ENCODE measurements around the gene USP7.
"Not testable (repeated sequence)": the region's sequence is repeated elsewhere in the genome, so short reads cannot be mapped to it uniquely, and the experiment has no call there.

USP7 gene

DNA sequence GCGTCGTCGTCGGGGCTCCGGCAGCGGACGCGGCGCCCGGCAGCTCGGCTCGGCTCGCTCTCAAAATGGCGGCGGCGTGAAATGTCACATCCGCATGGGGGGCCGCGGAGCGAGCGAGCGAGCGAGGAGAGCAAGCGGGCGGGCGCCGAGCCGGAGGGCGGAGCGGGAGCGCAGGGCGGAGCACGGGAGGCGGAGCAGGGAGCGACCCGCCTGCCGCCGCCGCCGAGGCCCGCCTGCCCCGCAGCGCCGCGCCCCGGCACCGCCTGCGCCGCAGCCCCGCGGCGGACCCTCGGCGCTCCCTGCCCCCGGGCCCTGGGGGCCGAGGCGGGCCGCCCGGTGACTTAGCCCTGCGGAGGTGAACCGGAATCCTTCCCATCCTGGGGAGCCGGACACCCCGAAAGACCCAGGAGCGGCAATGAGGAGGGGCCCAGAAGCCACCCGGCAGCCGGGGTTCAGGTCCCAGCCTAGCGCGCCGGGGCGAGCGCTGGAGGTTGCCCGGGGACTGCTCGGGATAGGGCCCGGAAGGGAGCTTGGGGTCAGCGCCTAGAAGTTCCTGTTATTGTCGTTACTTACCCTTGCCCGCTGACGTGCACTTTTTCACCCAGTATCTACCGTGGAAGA lies at the start of gene USP7:
Gene USP7 (minus strand): TSS at position 86 of the 621 bp plus-strand sequence. CDS start 621 bp downstream, outside the sequence.
- DNase-seq (ENCODE audit: low read depth), result peak; percentile 37

DNA sequence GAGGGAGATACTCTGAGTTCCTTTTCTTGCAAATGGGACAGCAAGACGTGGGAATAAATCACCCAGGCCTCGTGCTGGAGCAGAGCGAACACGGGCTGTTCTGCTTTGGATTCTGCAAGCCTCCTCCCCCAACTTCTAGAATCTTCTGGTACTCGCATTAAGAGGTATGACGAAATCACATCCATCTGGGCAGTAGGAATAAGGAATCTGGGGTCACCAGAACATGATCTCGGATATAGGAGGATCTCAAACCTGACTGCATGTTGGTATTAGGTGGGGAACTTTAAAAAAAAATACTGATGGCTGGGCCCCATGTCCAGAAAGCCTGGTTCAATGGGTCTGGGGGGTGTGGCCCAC lies 49.8 kb upstream of the USP7 start:
- no peak for DNase-seq (ENCODE audit: low read depth)

DNA sequence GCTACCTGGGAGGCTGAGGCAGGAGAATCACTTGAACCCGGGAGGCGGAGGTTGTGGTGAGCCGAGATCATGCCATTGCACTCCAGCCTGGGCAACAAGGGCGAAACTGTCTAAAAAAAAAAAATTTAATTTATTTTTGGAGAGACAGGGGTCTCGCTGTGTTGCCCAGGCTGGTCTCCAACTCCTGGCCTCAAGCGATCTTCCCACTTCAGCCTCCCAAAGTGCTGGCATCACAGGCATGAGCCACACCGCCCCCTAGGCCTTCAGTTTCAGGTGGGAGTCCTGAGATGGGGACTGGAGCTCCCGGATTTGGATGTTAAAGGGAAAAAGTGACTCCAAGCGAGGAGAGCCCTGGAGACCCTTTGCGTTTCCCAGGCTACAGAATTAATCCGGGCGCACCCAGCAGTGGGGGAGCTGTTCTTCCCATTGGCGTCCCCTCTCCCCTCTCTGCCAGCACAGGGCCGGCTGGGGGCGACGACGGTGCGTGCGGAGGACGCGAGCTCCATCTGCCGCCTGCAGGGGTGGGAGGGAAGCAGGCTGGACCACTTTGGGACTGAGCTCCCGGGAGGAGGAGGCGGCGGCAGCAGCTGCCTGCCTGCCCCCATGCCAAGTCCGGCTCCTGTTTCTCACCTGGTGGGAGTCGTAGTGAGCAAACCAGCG lies 49.3 kb upstream of the USP7 start:
- DNase-seq (ENCODE audit: low read depth), result no peak

DNA sequence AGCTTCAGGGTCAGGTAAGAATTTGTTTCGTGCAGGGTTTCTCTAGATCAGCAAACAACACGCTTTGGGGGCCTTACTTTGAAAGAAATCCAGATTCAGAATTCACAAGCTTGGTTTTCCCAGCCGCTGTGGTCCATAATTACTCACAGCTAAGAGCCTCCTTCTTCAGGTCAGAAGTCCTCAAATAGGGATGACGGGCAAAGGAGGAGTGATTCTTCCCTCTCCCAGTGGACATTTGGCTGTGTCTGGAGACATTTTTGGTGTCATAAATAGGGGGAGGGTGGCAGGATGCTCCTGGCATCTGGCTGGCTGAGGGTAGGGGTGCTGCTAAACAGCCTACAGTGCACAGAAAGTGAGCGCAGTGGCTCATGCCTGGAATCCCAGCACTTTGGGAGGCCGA lies 48.6 kb upstream of the USP7 start:
- DNase-seq (ENCODE audit: low read depth), result no peak

DNA sequence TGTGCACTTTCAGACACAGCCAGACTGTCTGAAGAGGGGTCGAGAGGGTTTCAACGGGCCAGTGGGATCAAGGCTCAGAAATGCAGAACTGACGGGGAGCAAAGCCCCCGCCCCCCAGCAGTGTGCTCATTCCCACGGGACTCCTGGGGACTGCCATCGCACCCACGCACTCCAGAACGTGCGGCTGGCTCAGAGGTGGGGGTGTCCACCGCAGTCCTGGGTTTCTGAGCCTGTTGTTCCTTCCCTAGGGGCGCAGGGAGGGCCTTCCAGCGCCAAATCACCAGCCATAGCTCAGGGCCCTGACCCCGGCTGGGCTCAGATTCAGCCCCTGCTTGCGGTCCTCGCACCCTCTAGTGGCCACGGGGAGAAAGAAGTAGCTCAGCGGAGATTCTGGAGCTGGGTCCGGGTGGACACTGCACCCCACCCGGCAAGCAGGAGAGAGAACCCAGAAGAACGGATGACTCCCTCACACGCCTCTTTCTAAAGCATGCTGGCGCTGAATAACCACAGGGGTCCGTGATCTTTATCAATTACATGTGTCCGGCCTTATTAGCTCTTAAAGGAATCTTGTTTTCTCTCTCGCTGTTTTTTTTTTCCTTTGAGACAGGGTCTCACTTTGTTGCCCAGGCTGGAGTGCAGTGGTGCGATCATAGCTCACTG lies 45.0 kb upstream of the USP7 start:
- no peak for DNase-seq (ENCODE audit: low read depth)

DNA sequence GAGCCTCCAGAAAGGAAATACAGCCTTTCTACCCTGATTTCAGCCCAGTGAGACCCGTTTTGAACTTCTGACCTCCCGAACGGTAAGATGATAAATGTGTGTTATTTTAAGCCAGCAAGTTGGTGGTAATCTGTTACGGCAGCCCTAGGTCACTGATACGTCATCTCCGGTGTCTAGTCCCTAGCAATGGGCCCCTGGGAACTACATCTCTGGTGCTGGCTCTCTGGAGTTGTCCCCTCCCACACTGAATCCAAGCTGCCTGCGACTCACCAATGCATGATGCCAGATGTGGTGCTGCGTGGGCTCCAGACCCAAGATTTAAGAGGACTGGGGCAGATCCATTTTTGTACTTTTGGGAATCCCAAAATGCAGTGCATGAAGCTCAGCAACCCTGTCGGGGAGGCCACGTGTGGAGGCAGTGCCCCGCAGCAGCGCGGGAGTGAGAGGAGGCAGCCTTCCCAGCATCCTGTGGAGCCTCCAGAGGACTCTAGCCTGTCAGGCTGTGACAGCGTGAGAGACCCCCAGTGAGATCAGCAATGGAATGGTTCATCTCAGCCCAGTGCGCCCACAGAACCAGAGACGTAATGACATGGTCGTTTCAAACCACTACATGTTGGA lies 43.6 kb upstream of the USP7 start:
- DNase-seq (ENCODE audit: low read depth), result no peak

DNA sequence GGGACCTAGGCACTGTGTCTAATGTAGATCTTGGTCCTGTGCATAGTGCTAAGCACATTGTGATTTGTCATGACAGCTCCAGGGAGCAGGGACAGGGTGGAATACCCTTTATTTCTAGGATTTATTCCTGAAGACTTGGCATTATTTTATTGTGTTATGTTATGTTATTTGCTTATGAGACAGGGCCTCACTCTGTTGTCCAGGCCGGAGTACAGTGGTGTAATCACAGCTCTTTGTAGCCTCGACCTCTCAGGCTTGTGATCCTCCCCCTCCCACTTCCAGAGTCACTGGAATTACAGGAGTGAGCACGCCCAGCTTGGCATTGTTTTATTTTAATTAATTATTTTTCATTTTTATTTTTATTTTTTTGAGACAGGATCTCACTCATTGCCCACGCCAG lies 40.5 kb upstream of the USP7 start:
- DNase-seq (ENCODE audit: low read depth), result no peak

DNA sequence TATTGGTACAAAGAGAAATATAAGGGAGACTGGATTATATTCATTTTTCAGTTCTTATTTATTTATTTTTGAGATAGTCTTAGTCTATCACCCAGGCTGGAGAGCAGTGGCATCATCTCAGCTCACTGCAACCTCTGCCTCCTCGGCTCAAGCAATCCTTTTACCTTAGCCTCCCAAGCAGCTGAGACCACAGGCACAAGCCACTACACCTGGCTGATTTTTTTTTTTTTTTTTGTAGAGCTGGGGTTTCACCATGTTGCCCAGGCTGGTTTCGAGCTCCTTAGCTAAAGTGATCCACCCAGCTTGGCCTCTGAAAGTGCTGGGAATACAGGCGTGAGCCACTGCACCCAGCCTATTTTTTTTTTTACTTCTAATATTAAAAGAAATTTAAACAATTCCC lies 40.1 kb upstream of the USP7 start:
- no peak for DNase-seq (ENCODE audit: low read depth)

DNA sequence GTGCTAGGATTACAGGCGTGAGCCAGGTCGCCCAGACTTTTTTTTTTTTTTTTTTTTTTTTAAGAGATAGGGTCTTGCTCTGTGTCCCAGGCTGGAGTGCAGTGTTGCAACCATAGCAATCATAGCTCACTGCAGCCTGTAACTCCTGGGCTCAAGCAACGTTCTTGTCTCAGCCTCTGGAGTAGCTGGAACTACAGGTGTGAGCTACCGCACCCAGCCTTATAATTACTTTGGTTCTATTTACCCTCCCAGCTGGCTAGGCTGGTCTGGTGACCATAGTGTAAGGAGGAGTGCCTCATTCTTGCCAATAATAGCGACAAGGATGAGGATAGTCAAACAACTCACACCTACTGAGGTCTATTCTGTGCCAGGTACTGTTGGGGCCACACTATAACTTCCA lies 39.6 kb upstream of the USP7 start:
- DNase-seq (ENCODE audit: low read depth), result no peak

DNA sequence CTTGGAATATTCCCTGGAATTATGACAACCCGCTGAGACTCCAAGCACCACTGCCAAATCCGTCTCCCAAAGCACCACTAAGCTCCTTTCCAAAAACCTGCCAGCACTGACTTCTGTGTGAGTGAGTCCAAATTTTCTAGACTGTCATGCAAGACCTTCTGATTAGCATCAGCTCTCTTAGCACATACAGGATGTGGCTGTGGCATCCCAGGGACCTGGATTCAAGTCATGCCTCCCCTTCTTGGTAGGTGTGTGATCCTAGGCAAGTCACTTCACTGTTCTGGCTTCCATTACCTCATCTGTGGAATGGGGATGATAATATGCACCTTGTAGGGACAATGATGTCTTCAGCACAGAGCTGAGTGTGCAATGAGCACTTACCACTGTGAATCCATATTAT lies 38.3 kb upstream of the USP7 start:
- no peak for DNase-seq (ENCODE audit: low read depth)

DNA sequence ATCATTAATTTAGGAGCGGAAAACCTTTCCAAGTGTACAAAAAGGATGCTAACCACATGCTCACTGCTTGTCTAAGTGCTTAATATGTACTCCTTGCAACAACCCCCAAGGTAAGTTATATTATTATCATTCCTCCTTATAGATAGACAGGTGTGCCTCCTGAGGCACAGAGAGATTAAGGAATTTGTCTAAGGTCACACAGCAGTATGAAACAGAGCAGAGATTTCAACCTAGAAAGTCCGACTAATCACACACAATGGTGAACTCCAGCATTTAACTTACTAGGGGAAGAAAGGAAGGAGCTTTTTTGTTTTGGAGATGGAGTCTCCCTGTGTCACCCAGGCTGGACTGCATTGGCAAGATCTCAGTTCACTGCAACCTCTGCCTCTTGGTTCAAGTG lies 37.0 kb upstream of the USP7 start:
- no peak for DNase-seq (ENCODE audit: low read depth)

DNA sequence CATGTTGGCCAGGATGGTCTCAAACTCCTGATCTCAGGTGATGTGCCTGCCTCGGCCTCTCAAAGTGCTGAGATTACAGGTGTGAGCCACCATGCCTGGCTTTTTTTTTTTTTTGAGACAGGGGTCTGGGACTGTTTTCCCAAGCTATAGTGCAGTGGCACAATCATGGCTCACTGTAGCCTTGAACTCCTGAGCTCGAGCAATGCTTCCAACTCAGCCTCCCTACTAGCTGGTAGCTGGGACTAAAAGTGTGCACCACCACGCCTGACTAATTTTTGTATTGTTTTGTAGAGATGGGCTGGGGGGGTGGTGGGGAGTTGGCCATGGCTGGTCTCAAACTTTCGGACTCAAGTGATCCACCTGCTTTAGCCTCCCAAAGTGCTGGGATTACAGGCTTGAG lies 36.1 kb upstream of the USP7 start:
- DNase-seq (ENCODE audit: low read depth), result no peak

DNA sequence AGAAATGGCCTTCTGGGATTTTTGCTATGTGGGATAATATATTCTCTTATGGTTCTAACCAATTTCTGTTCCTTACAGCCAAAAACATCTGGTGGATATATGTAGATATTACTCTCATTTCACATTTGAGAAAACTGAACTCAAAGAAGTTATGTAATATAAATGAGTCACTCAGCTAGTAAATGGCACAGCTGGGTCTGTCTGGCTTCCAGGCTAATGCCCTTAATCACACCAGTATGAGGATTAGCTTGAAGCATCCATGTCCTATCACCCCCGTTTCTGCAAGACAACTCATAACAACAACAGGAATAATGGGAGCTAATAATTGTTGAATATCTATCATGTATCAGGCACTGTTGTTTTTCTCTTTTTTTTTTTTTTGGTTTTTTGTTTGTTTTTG lies 34.4 kb upstream of the USP7 start:
- DNase-seq (ENCODE audit: low read depth), result peak; percentile 35

DNA sequence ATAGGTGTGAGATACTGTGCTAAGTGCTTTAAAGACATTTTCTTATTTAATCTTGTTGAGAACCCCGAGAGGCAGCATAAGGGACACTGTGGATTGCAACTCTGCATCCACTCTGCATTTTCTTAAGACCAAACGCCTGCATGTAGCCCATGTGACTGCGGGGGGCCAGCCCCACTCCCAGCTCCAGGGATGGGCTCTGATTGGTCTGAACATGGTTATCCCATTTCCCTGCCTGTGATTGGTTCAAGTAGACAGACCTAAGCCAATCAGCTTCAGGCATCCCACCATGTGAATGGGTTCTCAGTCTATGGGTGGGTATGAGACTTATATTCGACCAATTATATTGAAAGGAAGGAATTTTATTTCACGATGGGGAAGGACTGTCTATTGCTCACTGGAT lies 33.2 kb upstream of the USP7 start:
- DNase-seq (ENCODE audit: low read depth), result no peak

DNA sequence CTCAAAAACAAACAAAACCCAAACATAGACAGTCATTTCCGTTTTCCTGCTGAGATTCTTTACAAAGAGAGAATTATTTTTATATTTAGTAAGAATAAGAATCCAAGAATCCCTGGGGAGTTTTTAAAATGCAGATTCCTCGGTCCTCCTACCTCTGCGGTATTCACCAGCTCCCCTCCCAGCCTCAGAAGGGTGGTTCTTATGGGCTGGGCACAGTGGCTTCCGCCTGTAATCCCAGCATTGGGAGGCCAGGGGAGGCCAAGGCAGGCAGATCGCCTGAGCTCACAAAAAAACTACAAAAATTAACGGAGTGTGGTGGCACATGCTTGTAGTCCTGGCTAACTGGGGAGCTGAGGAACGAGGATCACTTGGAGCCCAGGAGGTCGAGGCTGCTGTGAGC lies 26.7 kb upstream of the USP7 start:
- no peak for DNase-seq (ENCODE audit: low read depth)

DNA sequence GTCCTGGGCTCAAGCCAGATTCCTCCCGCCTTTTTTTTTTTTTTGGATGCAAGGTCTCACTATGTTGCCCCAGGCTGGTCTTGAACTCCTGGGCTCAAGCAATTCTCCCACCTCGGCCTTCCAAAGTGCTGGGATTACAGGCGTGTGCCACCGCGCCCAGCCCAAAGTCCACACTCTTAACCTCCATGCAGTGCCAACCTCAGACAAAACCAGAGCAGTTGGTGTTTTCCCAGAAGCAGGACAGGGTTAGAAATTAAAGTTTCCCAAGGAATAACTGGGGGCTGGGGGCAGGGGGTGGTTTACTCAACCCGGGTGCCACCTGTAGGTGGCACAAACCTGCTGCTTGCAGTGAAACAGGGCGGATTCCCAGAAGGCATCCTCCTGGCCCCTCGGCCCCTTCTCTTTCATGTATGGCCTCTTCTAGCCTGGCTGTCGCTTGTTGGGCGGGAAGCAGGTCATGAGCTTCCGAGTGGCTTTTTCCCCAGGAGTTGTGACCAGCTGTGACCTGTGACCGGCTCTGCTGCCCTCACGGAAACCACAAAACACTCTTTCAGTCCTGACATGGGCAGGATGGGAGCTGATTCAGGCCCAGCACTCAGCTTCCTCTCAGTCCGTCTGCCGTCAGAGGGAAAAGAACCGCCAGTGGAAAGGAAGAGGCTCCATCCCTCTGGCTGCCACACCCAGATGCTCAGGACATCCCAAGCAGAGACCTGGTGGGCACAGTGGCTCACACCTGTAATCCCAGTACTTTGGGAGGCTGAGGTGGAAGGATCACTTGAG lies 25.6 kb upstream of the USP7 start:
- DNase-seq (ENCODE audit: low read depth), result no peak

DNA sequence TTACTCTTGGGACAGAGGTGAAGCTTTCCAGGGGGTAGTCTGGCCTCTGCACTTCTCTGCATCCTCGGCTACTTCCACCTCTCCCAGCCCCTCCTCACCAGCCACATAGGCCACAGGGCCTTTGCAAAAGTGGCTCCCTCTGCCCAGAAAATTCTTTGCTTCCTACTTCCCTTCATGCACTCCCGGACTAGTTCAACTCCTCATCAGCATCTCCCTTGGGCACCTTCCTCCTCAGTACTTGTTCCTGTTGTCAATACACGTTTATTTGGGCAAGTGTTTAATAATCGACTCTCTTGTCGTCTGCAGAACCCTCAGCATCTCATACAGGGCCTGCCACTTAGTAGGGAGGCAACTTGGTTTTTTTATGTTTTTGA lies 23.1 kb upstream of the USP7 start:
- no peak for DNase-seq (ENCODE audit: low read depth)

DNA sequence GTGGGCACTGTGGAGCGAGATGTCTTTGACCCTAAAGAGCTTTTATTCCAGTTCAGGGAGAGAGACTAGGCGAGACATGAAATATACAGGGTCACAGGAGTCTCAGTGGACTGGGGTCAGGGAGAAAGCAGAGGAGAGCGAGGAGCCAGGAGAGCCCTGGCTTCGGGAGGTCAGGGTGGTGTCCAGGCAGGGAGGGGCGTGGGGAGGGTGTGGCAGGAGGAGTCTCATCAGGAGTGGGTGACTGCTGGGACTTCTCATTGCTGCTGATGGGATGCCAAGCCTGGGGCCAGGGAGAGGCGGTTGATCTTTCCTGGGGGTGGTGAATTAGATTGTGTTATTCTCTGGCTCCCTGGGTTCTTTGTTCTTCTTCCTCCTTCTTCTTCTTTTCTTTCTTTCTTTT lies 22.4 kb upstream of the USP7 start:
- no peak for DNase-seq (ENCODE audit: low read depth)

DNA sequence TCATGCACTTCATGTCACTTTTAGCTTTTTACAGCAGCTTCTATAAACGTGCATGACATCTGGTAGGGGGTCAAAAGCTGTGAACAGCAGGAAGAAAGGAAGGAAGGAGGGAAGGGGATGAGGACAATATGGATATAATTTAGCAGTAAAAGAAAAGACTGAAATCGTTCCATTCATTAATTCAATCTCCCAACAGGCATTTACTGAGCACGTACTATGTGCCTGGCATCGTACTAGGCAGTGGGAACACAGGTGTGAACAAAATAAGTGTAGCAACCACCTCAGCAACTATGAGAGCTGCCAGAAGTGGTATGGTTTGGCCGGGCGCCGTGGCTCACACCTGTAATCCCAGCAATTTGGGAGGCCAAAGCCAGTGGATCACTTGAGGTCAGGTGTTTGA lies 19.1 kb upstream of the USP7 start:
- DNase-seq (ENCODE audit: low read depth), result no peak

DNA sequence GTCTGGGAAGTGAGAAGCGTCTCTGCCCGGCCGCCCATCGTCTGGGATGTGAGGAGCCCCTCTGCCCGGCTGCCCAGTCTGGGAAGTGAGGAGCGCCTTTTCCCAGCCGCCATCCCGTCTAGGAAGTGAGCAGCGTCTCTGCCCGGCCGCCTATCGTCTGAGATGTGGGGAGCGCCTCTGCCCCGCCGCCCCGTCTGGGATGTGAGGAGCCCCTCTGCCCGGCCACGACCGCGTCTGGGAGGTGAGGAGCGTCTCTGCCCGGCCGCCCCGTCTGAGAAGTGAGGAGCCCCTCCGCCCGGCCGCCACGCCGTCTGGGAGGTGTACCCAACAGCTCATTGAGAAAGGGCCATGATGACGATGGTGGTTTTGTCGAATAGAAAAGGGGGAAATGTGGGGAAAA lies 18.2 kb upstream of the USP7 start:
- not testable (repeated sequence) for DNase-seq (ENCODE audit: low read depth)

DNA sequence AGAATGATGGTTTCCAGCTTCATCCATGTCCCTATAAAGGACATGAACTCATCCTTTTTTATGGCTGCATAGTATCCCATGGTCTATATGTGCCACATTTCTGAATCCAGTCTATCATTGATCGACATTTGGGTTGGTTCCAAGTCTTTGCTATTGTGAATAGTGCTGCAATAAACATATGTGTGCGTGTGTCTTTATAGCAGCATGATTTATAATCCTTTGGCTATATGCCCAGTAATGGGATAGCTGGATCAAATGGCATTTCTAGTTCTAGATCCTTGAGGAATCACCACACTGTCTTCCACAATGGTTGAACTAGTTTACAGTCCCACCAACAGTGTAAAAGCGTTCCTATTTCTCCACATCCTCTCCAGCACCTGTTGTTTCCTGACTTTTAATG lies 12.5 kb upstream of the USP7 start:
- DNase-seq (ENCODE audit: low read depth), result not testable (repeated sequence)

DNA sequence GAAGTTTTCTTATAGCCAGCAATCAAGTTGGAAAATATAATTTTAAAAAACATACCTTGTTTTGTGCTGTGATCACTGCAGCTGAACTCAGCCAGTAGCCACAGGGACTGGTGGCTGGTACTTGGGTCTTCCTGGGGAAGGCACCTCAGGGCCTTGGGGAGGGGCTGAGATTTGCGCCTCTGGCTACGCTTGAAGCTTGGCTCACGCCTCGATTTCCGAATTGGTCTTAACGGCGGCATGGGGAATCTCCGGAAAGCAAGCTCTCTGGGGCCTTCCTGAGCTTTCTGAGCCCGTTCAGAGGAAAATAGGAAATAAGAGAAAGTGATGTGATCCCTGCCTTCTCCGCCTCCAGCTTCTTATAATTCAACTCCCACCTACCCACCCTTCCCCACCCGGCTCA lies 11.3 kb upstream of the USP7 start:
- DNase-seq (ENCODE audit: low read depth), result no peak

Data from GM04503 (cell line).